ENCODE measurements around the gene SLC8B1. TPM values are rescaled to one million over a fixed set of nuclear protein-coding genes. Genes with fewer than 3 reads are reported as not detected.

SLC8B1 gene
- total and polyA plus RNA-seq, 2 experiments from 2014 or later = 4.3 to 5.8 TPM

DNA sequence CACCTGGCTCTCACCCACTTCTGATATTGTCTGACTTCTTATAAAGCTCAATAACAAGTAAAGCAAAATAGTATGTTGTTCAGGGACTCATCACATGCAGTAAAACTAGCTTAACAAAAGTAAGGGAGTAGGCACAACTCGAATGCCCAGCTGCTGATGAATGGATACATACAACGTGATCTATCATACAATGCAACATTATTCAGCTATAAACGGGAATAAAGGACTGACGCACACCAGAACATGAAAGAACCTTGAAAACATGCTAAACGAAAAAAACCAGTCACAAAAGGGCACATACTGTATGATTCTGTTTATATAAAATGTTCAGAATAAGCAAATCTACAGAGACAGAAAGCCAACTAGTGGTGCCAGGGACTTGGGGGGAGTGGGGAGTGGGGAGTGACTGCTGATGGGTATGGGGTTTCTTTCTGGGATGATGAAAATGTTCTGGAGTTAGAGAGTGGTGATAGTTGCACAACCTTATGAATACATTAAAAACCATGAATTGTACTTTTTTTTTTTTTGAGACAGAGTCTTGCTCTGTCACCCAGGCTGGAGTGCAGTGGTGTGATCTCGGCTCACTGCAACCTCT lies 34.6 kb upstream of the SLC8B1 start:
- no peaks in the 10 kb centered on the region for H3K27me3 ChIP-seq
- H3K4me1 ChIP-seq (ENCODE audit: low read depth) = peaks cover 6% of the 10 kb centered on the region
- no peak overlapping the region for H3K27ac ChIP-seq
- peak in 1 of 2 donors; percentile 6 for DNase-seq (ENCODE audit: low read depth in 1 of 2, low spot score in 1 of 2)
- no peak overlapping the region for H3K4me3 ChIP-seq
- no peaks in the 10 kb centered on the region for H3K9me3 ChIP-seq (ENCODE audit: low read depth)
- H3K36me3 ChIP-seq = peaks cover 2% of the 10 kb centered on the region
- TF ChIP-seq, protein P1, sequence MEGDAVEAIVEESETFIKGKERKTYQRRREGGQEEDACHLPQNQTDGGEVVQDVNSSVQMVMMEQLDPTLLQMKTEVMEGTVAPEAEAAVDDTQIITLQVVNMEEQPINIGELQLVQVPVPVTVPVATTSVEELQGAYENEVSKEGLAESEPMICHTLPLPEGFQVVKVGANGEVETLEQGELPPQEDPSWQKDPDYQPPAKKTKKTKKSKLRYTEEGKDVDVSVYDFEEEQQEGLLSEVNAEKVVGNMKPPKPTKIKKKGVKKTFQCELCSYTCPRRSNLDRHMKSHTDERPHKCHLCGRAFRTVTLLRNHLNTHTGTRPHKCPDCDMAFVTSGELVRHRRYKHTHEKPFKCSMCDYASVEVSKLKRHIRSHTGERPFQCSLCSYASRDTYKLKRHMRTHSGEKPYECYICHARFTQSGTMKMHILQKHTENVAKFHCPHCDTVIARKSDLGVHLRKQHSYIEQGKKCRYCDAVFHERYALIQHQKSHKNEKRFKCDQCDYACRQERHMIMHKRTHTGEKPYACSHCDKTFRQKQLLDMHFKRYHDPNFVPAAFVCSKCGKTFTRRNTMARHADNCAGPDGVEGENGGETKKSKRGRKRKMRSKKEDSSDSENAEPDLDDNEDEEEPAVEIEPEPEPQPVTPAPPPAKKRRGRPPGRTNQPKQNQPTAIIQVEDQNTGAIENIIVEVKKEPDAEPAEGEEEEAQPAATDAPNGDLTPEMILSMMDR (IDR thresholded peaks at IDR 0.05; ENCODE audit: low read depth, low read length) = no peak

- TF ChIP-seq, protein P1 (IDR thresholded peaks at IDR 0.05; ENCODE audit: low read depth, low read length) = no peak
- no peaks in the 10 kb centered on the region for H3K36me3 ChIP-seq
Observed at GRCh38 chr12:113368331-113368730, 33.4 kb upstream of the SLC8B1 start.

GRCh38 chr12:113366827-113367226 lies 31.9 kb upstream of the SLC8B1 start:
- DNase-seq (ENCODE audit: low read depth in 1 of 2, low spot score in 1 of 2) = peak; percentile 13 to 60

More at GRCh38 chr12:113368331-113368730, 33.4 kb upstream of the SLC8B1 start:
- Histone ChIP-seq H3K9me3 (ENCODE audit: low read depth) (no peaks in the 10 kb centered on the region), H3K4me1 (ENCODE audit: low read depth) (peaks cover 6% of the 10 kb centered on the region), H3K27me3 (no peaks in the 10 kb centered on the region), H3K27ac (no peak overlapping the region), H3K4me3 (no peak overlapping the region)
- DNase-seq (ENCODE audit: low read depth in 1 of 2, low spot score in 1 of 2) = no peak

DNA sequence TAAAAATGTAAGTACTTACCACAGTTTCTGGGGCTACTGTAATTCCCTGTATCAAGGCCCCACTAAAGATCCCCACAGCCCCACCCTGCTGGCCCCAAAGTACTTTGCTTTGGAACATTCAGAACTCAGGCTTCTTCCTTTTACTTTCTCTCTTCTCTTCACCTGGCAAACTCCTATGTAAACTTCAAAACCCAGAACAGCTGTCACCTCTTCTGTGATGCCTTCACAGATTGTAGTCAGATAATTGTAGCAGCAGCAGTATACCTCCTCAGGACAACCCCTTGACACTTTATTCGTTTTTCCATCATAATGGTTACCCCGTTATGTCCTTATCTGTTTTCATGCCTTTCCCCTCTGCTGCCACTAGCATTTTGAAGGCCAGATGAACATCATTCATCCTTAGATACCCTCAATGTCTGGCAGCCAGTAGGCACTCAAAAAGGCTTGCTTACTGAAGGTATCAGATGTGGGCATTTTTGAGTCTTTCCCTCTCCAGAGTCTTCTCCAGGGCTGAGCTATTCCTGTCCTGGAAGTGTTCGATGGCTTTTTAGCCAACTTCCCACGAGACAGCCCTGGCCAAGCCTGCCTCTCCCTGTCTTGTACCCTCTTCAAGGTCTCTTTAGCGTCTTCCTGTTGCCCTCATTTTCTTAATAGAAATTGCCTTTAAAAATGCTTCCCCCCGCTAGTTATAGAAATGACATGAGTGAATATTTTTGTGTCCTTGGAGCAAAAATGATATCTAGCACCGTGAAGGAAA lies 30.9 kb upstream of the SLC8B1 start:
- Histone ChIP-seq H3K9me3 (ENCODE audit: low read depth) (no peaks in the 10 kb centered on the region), H3K36me3 (no peaks in the 10 kb centered on the region), H3K27me3 (no peaks in the 10 kb centered on the region), H3K4me1 (ENCODE audit: low read depth) (peaks cover 6% of the 10 kb centered on the region), H3K4me3 (no peak overlapping the region), H3K27ac (no peak overlapping the region)
- DNase-seq (ENCODE audit: low read depth in 1 of 2, low spot score in 1 of 2) = no peak
- TF ChIP-seq, protein P1 (IDR thresholded peaks at IDR 0.05; ENCODE audit: low read depth, low read length) = no peak

More at GRCh38 chr12:113366827-113367226, 31.9 kb upstream of the SLC8B1 start:
- no peaks in the 10 kb centered on the region for H3K36me3 ChIP-seq
- no peak overlapping the region for H3K4me3 ChIP-seq
- no peaks in the 10 kb centered on the region for H3K9me3 ChIP-seq (ENCODE audit: low read depth)
- H3K4me1 ChIP-seq (ENCODE audit: low read depth) = peaks cover 6% of the 10 kb centered on the region
- peak overlapping the region; percentile 36 for H3K27ac ChIP-seq
- no peaks in the 10 kb centered on the region for H3K27me3 ChIP-seq
- TF ChIP-seq, protein P1 (IDR thresholded peaks at IDR 0.05; ENCODE audit: low read depth, low read length) = no peak

- DNase-seq (ENCODE audit: low read depth in 1 of 2, low spot score in 1 of 2) = no peak
- Histone ChIP-seq H3K4me3 (no peak overlapping the region), H3K9me3 (ENCODE audit: low read depth) (no peaks in the 10 kb centered on the region), H3K27ac (no peak overlapping the region), H3K36me3 (no peaks in the 10 kb centered on the region), H3K27me3 (no peaks in the 10 kb centered on the region), H3K4me1 (ENCODE audit: low read depth) (peaks cover 6% of the 10 kb centered on the region)
- TF ChIP-seq, protein P1 (IDR thresholded peaks at IDR 0.05; ENCODE audit: low read depth, low read length) = no peak
Observed at GRCh38 chr12:113364698-113365097, 29.8 kb upstream of the SLC8B1 start.

Measured in cardiac muscle cell (in vitro differentiated cells and primary cell).